HepG2 (cell line): Measurements from ENCODE around the gene OBP2B. TPM values are rescaled to one million over a fixed set of nuclear protein-coding genes. Genes with fewer than 3 reads are reported as not detected.
A peak's percentile ranks its signal among the peaks of the same experiment; 100 is the strongest.

Source experiments
- CHCHD3 ChIP-seq: sonication (generic); formaldehyde crosslinking; IDR thresholded peaks from 2 replicates; pipeline ENCODE4 v1.8.0; 2022; ENCODE audit warnings: mild to moderate bottlenecking, missing genetic modification reagents, moderate library complexity
- FOXK1 ChIP-seq: sonication (generic); formaldehyde crosslinking; IDR thresholded peaks from 2 replicates; pipeline ENCODE4 v1.4.0; 2020; ENCODE audit warnings: low read depth, missing genetic modification reagents, borderline replicate concordance
- GFI1 ChIP-seq: sonication (generic); formaldehyde crosslinking; IDR thresholded peaks from 2 replicates; pipeline ENCODE4 v1.5.0; 2020; ENCODE audit warnings: missing genetic modification reagents, mild to moderate bottlenecking, borderline replicate concordance
- MBD4 ChIP-seq: IDR thresholded peaks from 2 replicates; pipeline ENCODE4 v1.6.1; 2012; ENCODE audit warnings: low read length, inconsistent platforms, borderline replicate concordance
- NFAT5 ChIP-seq: sonication (generic); formaldehyde crosslinking; IDR thresholded peaks from 2 replicates; pipeline ENCODE4 v1.4.0; 2020; ENCODE audit warnings: missing genetic modification reagents
- NR2F1 ChIP-seq, 2 experiments: fragments of 450-650 bp in 1 of 2; formaldehyde crosslinking in 1 of 2; IDR thresholded peaks; 2 replicates each; pipeline versions ENCODE4 v1.5.0 to v1.6.1; 2016 to 2020; ENCODE audit warnings: mild to moderate bottlenecking in 1 of 2, missing compliant biosample characterization in 1 of 2, missing genetic modification reagents in 1 of 2, moderate library complexity in 1 of 2
- PATZ1 ChIP-seq: sonication (generic); formaldehyde crosslinking; IDR thresholded peaks from 2 replicates; pipeline ENCODE4 v1.4.0; 2020; ENCODE audit warnings: missing genetic modification reagents
- PRDM4 ChIP-seq: sonication (generic); formaldehyde crosslinking; IDR thresholded peaks from 2 replicates; pipeline ENCODE4 v1.9.0; 2021; ENCODE audit warnings: missing genetic modification reagents, borderline replicate concordance
- RERE ChIP-seq: IDR thresholded peaks from 2 replicates; pipeline ENCODE4 v1.6.1; 2016; ENCODE audit warnings: low read depth, missing genetic modification reagents, missing compliant biosample characterization
- YY1 ChIP-seq: IDR thresholded peaks from 2 replicates; pipeline ENCODE4 v1.6.1; 2011; ENCODE audit warnings: low read length, low read depth, moderate library complexity, mild to moderate bottlenecking; ENCODE audit not compliant: insufficient read depth, insufficient replicate concordance
- ZMYM2 ChIP-seq: sonication (generic); formaldehyde crosslinking; IDR thresholded peaks from 2 replicates; pipeline ENCODE4 v1.8.0; 2022; ENCODE audit warnings: mild to moderate bottlenecking, missing genetic modification reagents
- ZNF501 ChIP-seq: sonication (generic); formaldehyde crosslinking; IDR thresholded peaks from 2 replicates; pipeline ENCODE4 v1.5.1; 2020; ENCODE audit warnings: mild to moderate bottlenecking, moderate library complexity, missing genetic modification reagents
- ZNF7 ChIP-seq: IDR thresholded peaks from 2 replicates; pipeline ENCODE4 v1.6.1; 2016; ENCODE audit warnings: missing biosample characterization, missing genetic modification reagents
- polyA plus RNA-seq, 8 experiments: library from polyadenylated mRNA; depleted of rRNA in 3 of 8; stranded (reverse) in 7 of 8; unstranded in 1 of 8; fragments of >200 nt; fragmentation: Illumina TruSeq in 4 of 8; extraction: Trizol in 4 of 8; gene quantifications; 2 replicates each; pipeline versions ENCODE4 v1.2.1 to v1.2.3, GENCODE V29; 2011 to 2016; ENCODE audit warnings: low read depth in 4 of 8, missing spikeins in 1 of 8, mixed read lengths in 1 of 8; ENCODE audit not compliant: insufficient read depth in 1 of 8
- total RNA-seq, 5 experiments: library from RNA; depleted of rRNA; stranded (reverse); fragments of >200 nt; fragmentation: Illumina TruSeq; extraction: Trizol; gene quantifications; 2 replicates each; pipeline ENCODE4 v1.2.3, GENCODE V29; 2016; ENCODE audit warnings: low read depth in 1 of 5

OBP2B gene
- total and polyA plus RNA-seq, 2 of the 13 experiments (the other 11 are each of a cell fraction or from before 2014, with no cell fraction given): not detected

- no peak for TF ChIP-seq CHCHD3 (CRISPR knock-in tag)
- TF ChIP-seq NR2F1 (CRISPR knock-in tag; IDR thresholded peaks at IDR 0.05): no peak
- no peak for TF ChIP-seq PRDM4
- TF ChIP-seq PATZ1 (CRISPR knock-in tag): peak; percentile 86
- no peak for TF ChIP-seq MBD4
- TF ChIP-seq ZMYM2 (CRISPR knock-in tag): no peak; the same call in 1 of the 2 replicates
- no peak for TF ChIP-seq NFAT5 (CRISPR knock-in tag)
- TF ChIP-seq YY1: no peak
- no peak for TF ChIP-seq RERE (CRISPR knock-in tag)
- TF ChIP-seq FOXK1: no peak
- no peak for TF ChIP-seq GFI1 (CRISPR knock-in tag)
- TF ChIP-seq ZNF501 (CRISPR knock-in tag): no peak; the same call in none of the 2 replicates
- no peak for TF ChIP-seq ZNF7 (CRISPR knock-in tag)
Measured at GRCh38 chr9:133238851-133239532, 29.9 kb upstream of the OBP2B start (continued).
